HG02885 (cell line): ENCODE data around the gene CREG2.

Experiments used
- ATAC-seq: cut with Tn5 transposase; IDR thresholded peaks from one replicate; pipeline ENCODE4 v1.9.1; 2021; ENCODE audit warnings: mild to moderate bottlenecking; ENCODE audit not compliant: unreplicated experiment, poor library complexity

CREG2 gene

GRCh38 chr2:101410114-101410513 lies 22.8 kb upstream of the CREG2 start:
- no peak for ATAC-seq

- no peak for ATAC-seq
These were observed 22.4 kb upstream of the CREG2 start for GRCh38 chr2:101409699-101410098.

GRCh38 chr2:101408925-101409324 lies 21.6 kb upstream of the CREG2 start:
- no peak for ATAC-seq

- ATAC-seq: no peak
These were observed 18.1 kb upstream of the CREG2 start for GRCh38 chr2:101405351-101405899.

- ATAC-seq: no peak
These were observed 16.4 kb upstream of the CREG2 start for GRCh38 chr2:101403745-101404144.

GRCh38 chr2:101402630-101403029 lies 15.3 kb upstream of the CREG2 start:
- ATAC-seq: no peak

- ATAC-seq: no peak
These were observed 14.6 kb upstream of the CREG2 start for GRCh38 chr2:101401906-101402305.

GRCh38 chr2:101401326-101401665 lies 14.0 kb upstream of the CREG2 start:
- ATAC-seq: no peak

GRCh38 chr2:101400506-101401325 lies 13.4 kb upstream of the CREG2 start:
- ATAC-seq: no peak

GRCh38 chr2:101400048-101400447 lies 12.7 kb upstream of the CREG2 start:
- no peak for ATAC-seq

- ATAC-seq: no peak
These were observed 11.9 kb upstream of the CREG2 start for GRCh38 chr2:101399021-101399799.

GRCh38 chr2:101398116-101398821 lies 11.0 kb upstream of the CREG2 start:
- ATAC-seq: no peak

GRCh38 chr2:101396316-101396717 lies 9.0 kb upstream of the CREG2 start:
- peak; percentile 33 for ATAC-seq

- ATAC-seq: peak; percentile 49
These were observed 8.4 kb upstream of the CREG2 start for GRCh38 chr2:101395545-101396315.

GRCh38 chr2:101388232-101388631 lies 929 bp upstream of the CREG2 start:
- no peak for ATAC-seq

GRCh38 chr2:101386599-101387150 lies 628 bp downstream of the CREG2 start:
- no peak for ATAC-seq

- no peak for ATAC-seq
These were observed 4.2 kb downstream of the CREG2 start for GRCh38 chr2:101383016-101383541.

- ATAC-seq: no peak
These were observed 4.9 kb downstream of the CREG2 start for GRCh38 chr2:101382442-101382841.

- no peak for ATAC-seq
These were observed 6.9 kb downstream of the CREG2 start for GRCh38 chr2:101380376-101380775.
